H9 (cell line): ENCODE results near the gene SLIT1. TPM values are rescaled to one million over a fixed set of nuclear protein-coding genes. Genes with fewer than 3 reads are reported as not detected.

Experiments used
- DNase-seq: peaks from one replicate; pipeline ENCODE4 v3.0.0-alpha.2; 2017
- H2AFZ ChIP-seq: one replicate; pipeline ENCODE4 v1.6.1; 2013; ENCODE audit warnings: mild to moderate bottlenecking, low read length, control low read depth, moderate library complexity
- H2AK5ac ChIP-seq: 2 replicates; pipeline ENCODE4 v1.6.1; 2013; ENCODE audit warnings: low read length, control low read depth, mixed read lengths; ENCODE audit not compliant: insufficient read length
- H2BK120ac ChIP-seq: one replicate; pipeline ENCODE4 v1.6.1; 2013; ENCODE audit warnings: low read depth, mild to moderate bottlenecking, low read length, control low read depth, inconsistent platforms; ENCODE audit not compliant: poor library complexity, severe bottlenecking
- H2BK12ac ChIP-seq: 2 replicates; pipeline ENCODE4 v1.6.1; 2013; ENCODE audit warnings: low read length, control low read depth, mixed read lengths, low read depth; ENCODE audit not compliant: insufficient read length
- H2BK15ac ChIP-seq: 2 replicates; pipeline ENCODE4 v1.6.1; 2013; ENCODE audit warnings: low read depth, low read length, control low read depth
- H2BK20ac ChIP-seq: one replicate; pipeline ENCODE4 v1.6.1; 2013; ENCODE audit warnings: low read depth, mild to moderate bottlenecking, low read length, control low read depth, inconsistent platforms; ENCODE audit not compliant: poor library complexity, severe bottlenecking
- H2BK5ac ChIP-seq: 2 replicates; pipeline ENCODE4 v1.6.1; 2013; ENCODE audit warnings: low read length, control low read depth, mixed read lengths; ENCODE audit not compliant: insufficient read length
- H3K14ac ChIP-seq: 2 replicates; pipeline ENCODE4 v1.6.1; 2013; ENCODE audit warnings: low read length, control low read depth; ENCODE audit not compliant: insufficient read depth
- H3K18ac ChIP-seq: 2 replicates; pipeline ENCODE4 v1.6.1; 2013; ENCODE audit warnings: low read depth, mild to moderate bottlenecking, mixed read lengths, low read length, control low read depth; ENCODE audit not compliant: insufficient read length
- H3K23ac ChIP-seq: 2 replicates; pipeline ENCODE4 v1.6.1; 2013; ENCODE audit warnings: low read length, control low read depth, mixed read lengths, low read depth; ENCODE audit not compliant: insufficient read length
- H3K23me2 ChIP-seq: 2 replicates; pipeline ENCODE4 v1.6.1; 2013; ENCODE audit warnings: low read depth, mild to moderate bottlenecking, mixed read lengths, low read length, control low read depth; ENCODE audit not compliant: insufficient read length, poor library complexity, severe bottlenecking
- H3K27ac ChIP-seq: 2 replicates; pipeline ENCODE4 v1.5.1; 2013; ENCODE audit warnings: low read length, control low read depth, mixed read lengths, low read depth; ENCODE audit not compliant: insufficient read length
- H3K27me3 ChIP-seq: 2 replicates; pipeline ENCODE4 v1.6.1; 2013; ENCODE audit warnings: low read length, control low read depth, inconsistent platforms; ENCODE audit not compliant: insufficient read depth
- H3K4ac ChIP-seq: 2 replicates; pipeline ENCODE4 v1.6.1; 2013; ENCODE audit warnings: low read depth, mild to moderate bottlenecking, control low read depth, inconsistent platforms, low read length, moderate library complexity
- H3K4me1 ChIP-seq: 2 replicates; pipeline ENCODE4 v1.6.1; 2013; ENCODE audit warnings: low read length, control low read depth, inconsistent platforms; ENCODE audit not compliant: insufficient read depth
- H3K4me2 ChIP-seq: 2 replicates; pipeline ENCODE4 v1.6.1; 2013; ENCODE audit warnings: low read length, control low read depth, mixed read lengths; ENCODE audit not compliant: insufficient read length, insufficient read depth
- H3K56ac ChIP-seq: 2 replicates; pipeline ENCODE4 v1.6.1; 2013; ENCODE audit warnings: low read depth, mild to moderate bottlenecking, mixed read lengths, low read length, control low read depth; ENCODE audit not compliant: insufficient read length
- H3K79me1 ChIP-seq: 2 replicates; pipeline ENCODE4 v1.6.1; 2013; ENCODE audit warnings: low read depth, mild to moderate bottlenecking, moderate library complexity, low read length, control low read depth, inconsistent platforms; ENCODE audit not compliant: insufficient read depth, poor library complexity, severe bottlenecking
- H3K79me2 ChIP-seq: 2 replicates; pipeline ENCODE4 v1.6.1; 2013; ENCODE audit warnings: low read length, control low read depth, inconsistent platforms; ENCODE audit not compliant: insufficient read depth
- H3K9ac ChIP-seq: 2 replicates; pipeline ENCODE4 v1.6.1; 2013; ENCODE audit warnings: low read length, control low read depth, mixed read lengths; ENCODE audit not compliant: insufficient read length; ENCODE audit errors: extremely low read depth
- H3K9me3 ChIP-seq: one replicate; pipeline ENCODE4 v1.6.1; 2013; ENCODE audit warnings: low read depth, low read length, inconsistent platforms; ENCODE audit not compliant: control insufficient read depth
- H3T11ph ChIP-seq: one replicate; pipeline ENCODE4 v1.6.1; 2013; ENCODE audit warnings: mild to moderate bottlenecking, low read length, control low read depth, inconsistent platforms
- H4K20me1 ChIP-seq: one replicate; pipeline ENCODE4 v1.6.1; 2013; ENCODE audit not compliant: control insufficient read depth, insufficient read length, insufficient read depth
- H4K5ac ChIP-seq: 2 replicates; pipeline ENCODE4 v1.6.1; 2013; ENCODE audit warnings: low read depth, mild to moderate bottlenecking, mixed read lengths, low read length, control low read depth; ENCODE audit not compliant: insufficient read length
- H4K8ac ChIP-seq: replicated peaks from 2 replicates; pipeline ENCODE4 v1.6.1; 2013; ENCODE audit warnings: low read length, control low read depth, mixed read lengths, low read depth; ENCODE audit not compliant: insufficient read length
- H4K91ac ChIP-seq: 2 replicates; pipeline ENCODE4 v1.6.1; 2013; ENCODE audit warnings: low read depth, mild to moderate bottlenecking, moderate library complexity, mixed read lengths, low read length, control low read depth; ENCODE audit not compliant: insufficient read length
- H3K27ac Mint-ChIP-seq, 3 experiments: 2 replicates in 2 of 3; 3 replicates in 1 of 3; pipeline ENCODE4 v1.8.0; 2020 to 2021; ENCODE audit warnings: mixed read lengths in 3 of 3, mild to moderate bottlenecking in 1 of 3, moderate library complexity in 1 of 3
- H3K27me3 Mint-ChIP-seq: 2 replicates; pipeline ENCODE4 v1.8.0; 2021; ENCODE audit warnings: low read depth, mild to moderate bottlenecking, moderate library complexity, mixed read lengths
- H3K36me3 Mint-ChIP-seq, 3 experiments: 2 replicates in 2 of 3; 3 replicates in 1 of 3; pipeline ENCODE4 v1.8.0; 2020 to 2021; ENCODE audit warnings: low read depth in 3 of 3, mixed read lengths in 3 of 3; ENCODE audit not compliant: insufficient read depth in 1 of 3
- H3K4me1 Mint-ChIP-seq, 2 experiments: 2 replicates each; pipeline ENCODE4 v1.8.0; 2020; ENCODE audit warnings: mixed read lengths in 2 of 2
- H3K4me3 Mint-ChIP-seq, 2 experiments: 2 replicates in 1 of 2; 3 replicates in 1 of 2; pipeline ENCODE4 v1.8.0; 2020 to 2021; ENCODE audit warnings: mild to moderate bottlenecking in 2 of 2, mixed read lengths in 2 of 2, moderate library complexity in 1 of 2
- H3K9me3 Mint-ChIP-seq, 2 experiments: 2 replicates in 1 of 2; 3 replicates in 1 of 2; pipeline ENCODE4 v1.8.0; 2020; ENCODE audit warnings: mild to moderate bottlenecking in 2 of 2, mixed read lengths in 2 of 2, moderate library complexity in 1 of 2
- WGBS: extraction: QIAGEN DNeasy Blood & Tissue Kit; methylation state at CpG from one replicate; pipeline ENCODE4 v1.1.7; 2013; ENCODE audit warnings: missing lambda C conversion rate, low lambda C conversion rate, mixed read lengths; ENCODE audit not compliant: insufficient read length; ENCODE audit errors: extremely low coverage; 5-methylcytosine and 5-hydroxymethylcytosine counted together
- total RNA-seq: library from RNA; stranded (reverse); gene quantifications from 2 replicates; pipeline ENCODE4 v1.2.1, GENCODE V29; 2021
- TF ChIP-seq, protein P1 (sequence below): fragments of 200-600 bp; sonication (generic); conservative IDR thresholded peaks from 3 replicates; pipeline ENCODE4 v1.8.0; 2021; ENCODE audit warnings: antibody characterized with exemption, mild to moderate bottlenecking

Gene SLIT1
- total RNA-seq, 1 experiment from 2014 or later, result 0.57 TPM

DNA sequence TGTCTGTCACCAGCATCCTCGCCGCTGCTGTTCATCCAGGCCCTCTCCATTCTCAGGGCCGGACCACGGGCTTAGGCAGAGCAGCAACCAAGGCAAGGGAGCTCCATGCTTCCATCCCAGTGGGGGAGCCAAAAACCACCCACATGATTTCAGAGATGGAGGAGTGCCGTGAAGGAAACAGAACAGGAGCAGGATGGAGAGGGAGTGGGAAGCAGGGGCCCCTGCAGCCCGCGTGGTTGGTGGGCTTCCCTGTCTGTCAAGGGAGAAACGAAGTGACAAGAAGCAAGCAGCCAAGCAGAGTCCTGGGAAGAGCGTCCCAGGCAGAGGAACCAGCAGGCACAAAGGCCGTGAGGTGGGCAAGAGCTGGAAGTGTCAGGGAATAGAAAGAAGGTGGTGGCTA is 95.7 kb downstream of the SLIT1 start:
- Histone ChIP-seq H3T11ph (no peak overlapping the region), H3K27me3 (no peaks in the 10 kb centered on the region), H4K20me1 (no peaks in the 10 kb centered on the region), H2BK20ac (no peak overlapping the region), H4K8ac (no peak overlapping the region), H3K4me1 (no peaks in the 10 kb centered on the region; the same call in 1 of the 2 replicates), H2BK120ac (no peak overlapping the region), H3K4ac (no peak overlapping the region), H2AFZ (no peak overlapping the region), H3K9me3 (no peaks in the 10 kb centered on the region), H3K4me2 (no peak overlapping the region), H3K9ac (no peak overlapping the region), H4K5ac (no peak overlapping the region), H2BK15ac (no peak overlapping the region), H2BK12ac (no peak overlapping the region), H3K14ac (no peak overlapping the region; the same call in 1 of the 2 replicates), H3K23ac (no peak overlapping the region), H2AK5ac (no peak overlapping the region), H3K79me2 (no peaks in the 10 kb centered on the region), H4K91ac (no peak overlapping the region), H3K79me1 (no peaks in the 10 kb centered on the region), H2BK5ac (no peak overlapping the region), H3K23me2 (no peaks in the 10 kb centered on the region), H3K27ac (no peak overlapping the region), H3K56ac (no peak overlapping the region), H3K18ac (no peak overlapping the region)
- Mint-ChIP-seq H3K4me1 (peaks cover 15 to 26% of the 10 kb centered on the region in 2 experiments), H3K27ac (peak overlapping the region in 1 of 3 experiments; percentile 68; a peak in 2 of 7 replicates), H3K9me3 (no peaks in the 10 kb centered on the region; a peak in 1 of 5 replicates), H3K4me3 (no peak overlapping the region), H3K36me3 (no peaks in the 10 kb centered on the region), H3K27me3 (peaks cover 4% of the 10 kb centered on the region; the same call in 1 of the 2 replicates)
- TF ChIP-seq, protein P1, sequence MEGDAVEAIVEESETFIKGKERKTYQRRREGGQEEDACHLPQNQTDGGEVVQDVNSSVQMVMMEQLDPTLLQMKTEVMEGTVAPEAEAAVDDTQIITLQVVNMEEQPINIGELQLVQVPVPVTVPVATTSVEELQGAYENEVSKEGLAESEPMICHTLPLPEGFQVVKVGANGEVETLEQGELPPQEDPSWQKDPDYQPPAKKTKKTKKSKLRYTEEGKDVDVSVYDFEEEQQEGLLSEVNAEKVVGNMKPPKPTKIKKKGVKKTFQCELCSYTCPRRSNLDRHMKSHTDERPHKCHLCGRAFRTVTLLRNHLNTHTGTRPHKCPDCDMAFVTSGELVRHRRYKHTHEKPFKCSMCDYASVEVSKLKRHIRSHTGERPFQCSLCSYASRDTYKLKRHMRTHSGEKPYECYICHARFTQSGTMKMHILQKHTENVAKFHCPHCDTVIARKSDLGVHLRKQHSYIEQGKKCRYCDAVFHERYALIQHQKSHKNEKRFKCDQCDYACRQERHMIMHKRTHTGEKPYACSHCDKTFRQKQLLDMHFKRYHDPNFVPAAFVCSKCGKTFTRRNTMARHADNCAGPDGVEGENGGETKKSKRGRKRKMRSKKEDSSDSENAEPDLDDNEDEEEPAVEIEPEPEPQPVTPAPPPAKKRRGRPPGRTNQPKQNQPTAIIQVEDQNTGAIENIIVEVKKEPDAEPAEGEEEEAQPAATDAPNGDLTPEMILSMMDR, result no peak
- WGBS, result no CpG with 5 or more reads among the region's 10 CpGs
- no peak for DNase-seq
